Stimulated activated CD4-positive, alpha-beta T cell treated with anti-CD3 and anti-CD28 coated beads, Interleukin-15, amount 100 ng/mL, for 1 hour (primary cell): ENCODE data around the gene SCGB3A2.

Experiments used
- DNase-seq, 2 donors: peaks; one replicate each; pipeline ENCODE4 v3.0.0-alpha.2; 2020; ENCODE audit warnings: low read depth in 1 of 2, low spot score in 1 of 2

The SCGB3A2 gene

GRCh38 chr5:147904110-147904509 lies 25.6 kb downstream of the SCGB3A2 start:
- no peak for DNase-seq

DNA sequence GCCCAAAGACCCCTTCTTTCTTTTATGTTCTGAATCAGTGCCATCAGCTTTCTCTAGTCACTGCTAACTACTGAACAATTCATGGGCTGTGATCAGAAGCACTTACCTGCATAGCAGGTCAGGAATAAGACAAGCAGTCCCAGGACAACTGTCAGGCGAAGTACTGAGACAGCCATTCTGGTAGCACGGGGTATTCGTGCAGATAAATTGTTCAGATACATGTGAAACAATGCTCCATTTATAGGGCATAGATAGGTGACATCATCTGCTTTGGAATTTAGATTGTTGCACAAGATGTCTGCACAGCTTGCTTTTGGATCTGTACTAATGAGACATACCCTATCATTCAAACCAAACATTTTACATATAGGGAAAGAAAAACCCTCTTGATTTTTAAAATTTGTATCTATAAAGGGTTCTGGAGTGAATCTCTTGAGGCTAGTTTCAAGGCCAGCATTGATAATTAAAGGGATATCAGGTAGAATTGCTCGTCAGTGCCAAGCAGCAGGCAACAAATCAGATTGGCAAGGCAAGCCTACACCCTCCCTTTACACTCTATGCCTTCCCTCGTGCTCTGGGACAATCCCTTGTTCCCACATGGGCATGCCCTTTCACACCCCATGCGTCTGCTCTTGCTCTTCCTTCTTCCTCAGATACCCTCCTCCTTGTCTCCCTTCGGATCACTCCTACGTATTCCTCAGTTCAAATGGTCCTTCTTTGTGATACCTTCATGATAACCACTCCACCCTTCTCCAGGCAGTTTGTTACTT lies 28.0 kb downstream of the SCGB3A2 start, which contains the start of gene C5orf46:
TSS of gene C5orf46 (minus strand) at position 213 of the 770 bp plus-strand sequence. CDS start at position 176, 37 bp downstream.
- no peak for DNase-seq

DNA sequence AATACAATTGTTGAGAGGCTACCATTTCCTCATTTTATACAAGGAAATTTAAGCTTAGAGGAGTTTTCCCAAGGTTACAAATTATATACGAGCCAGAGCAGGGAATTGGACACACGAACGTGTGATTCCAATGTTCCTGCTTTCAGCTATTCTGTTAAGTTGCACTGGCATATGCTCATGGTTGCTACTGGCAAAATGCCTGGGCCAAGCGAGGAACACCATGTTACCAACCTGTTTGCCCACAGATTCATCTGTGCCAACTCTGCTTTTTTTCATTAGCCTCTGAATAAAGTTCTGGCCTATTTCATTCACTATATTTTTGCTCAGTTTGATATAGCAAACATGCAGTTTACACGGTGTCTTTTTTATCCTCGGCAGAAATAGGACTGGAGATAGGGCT lies 32.9 kb downstream of the SCGB3A2 start:
- DNase-seq = no peak

- DNase-seq = no peak
Observed at GRCh38 chr5:147912011-147912410, 33.5 kb downstream of the SCGB3A2 start.

GRCh38 chr5:147913786-147914185 lies 35.3 kb downstream of the SCGB3A2 start:
- no peak for DNase-seq

GRCh38 chr5:147918101-147918685 lies 39.7 kb downstream of the SCGB3A2 start:
- DNase-seq = no peak

DNA sequence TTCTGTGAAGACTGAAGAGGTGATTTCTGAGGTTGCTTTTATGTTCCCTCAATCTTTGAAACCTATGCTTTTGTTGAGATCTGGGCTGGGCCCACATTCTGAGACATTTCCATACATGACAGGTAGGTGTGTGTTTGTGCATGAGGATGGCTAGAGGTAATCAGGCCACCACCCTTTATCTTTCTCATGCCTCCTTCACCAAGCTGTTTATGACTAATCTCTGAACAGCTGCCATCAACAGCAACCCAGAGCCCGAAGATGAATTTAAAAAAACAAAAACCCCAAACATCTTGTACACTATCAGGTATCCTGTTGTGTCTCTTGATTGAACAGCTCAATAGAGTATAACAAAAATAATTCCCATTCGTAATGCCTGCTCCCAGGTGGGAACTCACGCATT lies 40.4 kb downstream of the SCGB3A2 start:
- DNase-seq = no peak

GRCh38 chr5:147920420-147921030 lies 42.0 kb downstream of the SCGB3A2 start:
- no peak for DNase-seq

GRCh38 chr5:147921136-147921535 lies 42.6 kb downstream of the SCGB3A2 start:
- no peak for DNase-seq

- DNase-seq = no peak
Observed at GRCh38 chr5:147925020-147925419, 46.5 kb downstream of the SCGB3A2 start.

DNA sequence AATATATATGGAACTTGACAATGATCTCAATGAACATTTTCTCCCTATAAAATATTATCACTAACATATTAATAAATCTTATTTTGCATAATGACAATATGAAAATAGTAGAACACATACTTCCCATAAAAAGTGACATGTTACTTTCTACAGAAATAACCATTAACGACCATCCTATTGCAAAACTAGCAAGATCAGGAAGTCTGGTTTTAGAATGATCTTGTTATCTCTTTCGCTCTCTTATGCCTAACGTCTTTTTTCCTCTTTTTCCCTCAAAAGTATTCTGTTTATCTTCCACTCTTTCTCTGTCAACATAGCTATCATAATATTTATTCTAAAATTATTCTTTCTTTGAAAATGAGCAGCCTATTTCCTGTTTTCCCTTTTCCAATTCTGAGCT lies 49.4 kb downstream of the SCGB3A2 start:
- DNase-seq = no peak

DNA sequence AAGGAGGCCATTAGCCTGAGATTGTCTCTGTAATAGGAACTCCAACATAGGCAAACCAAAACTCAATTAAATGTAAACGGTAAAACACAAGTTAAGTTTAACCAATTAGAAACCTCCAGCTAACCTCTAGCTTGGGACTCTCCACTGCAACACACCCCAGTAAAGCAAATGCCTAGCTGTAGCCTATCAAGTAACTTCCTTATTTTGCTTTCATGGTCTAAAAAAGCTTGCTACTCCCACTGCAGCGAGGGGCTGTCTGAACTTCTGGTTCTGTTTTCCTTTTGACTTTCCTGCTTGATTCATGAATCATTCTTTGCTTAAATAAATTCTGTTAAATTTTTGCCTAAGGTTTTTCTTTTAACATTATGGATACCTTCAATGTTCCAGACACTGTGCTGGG lies 52.3 kb downstream of the SCGB3A2 start:
- no peak for DNase-seq
